Activated T-helper 17 cell treated with anti-CD3 and anti-CD28 coated beads, Interleukin-2, amount 50 U/mL, for 72 hours (primary cell): Measurements from ENCODE around the gene CXCR3. TPM values are rescaled to one million over a fixed set of nuclear protein-coding genes. Genes with fewer than 3 reads are reported as not detected.
"Not testable (repeated sequence)": the region's sequence is repeated elsewhere in the genome, so short reads cannot be mapped to it uniquely, and the experiment has no call there.

Experiments used
- ATAC-seq: fragments of 150-1000 bp; cut with Tn5 transposase; replicated peaks from 2 replicates; pipeline ENCODE4 v1.10.0; 2021; ENCODE audit warnings: mild to moderate bottlenecking, moderate library complexity
- H3K27ac Mint-ChIP-seq: one replicate; pipeline ENCODE4 v1.8.0; 2022; ENCODE audit warnings: mixed read lengths
- H3K27me3 Mint-ChIP-seq: one replicate; pipeline ENCODE4 v1.8.0; 2022; ENCODE audit warnings: mixed read lengths
- H3K36me3 Mint-ChIP-seq: one replicate; pipeline ENCODE4 v1.8.0; 2022; ENCODE audit warnings: low read depth, mild to moderate bottlenecking, mixed read lengths
- H3K4me1 Mint-ChIP-seq: one replicate; pipeline ENCODE4 v1.8.0; 2022; ENCODE audit warnings: mixed read lengths
- H3K4me3 Mint-ChIP-seq: one replicate; pipeline ENCODE4 v1.8.0; 2022; ENCODE audit warnings: mild to moderate bottlenecking, mixed read lengths
- H3K9me3 Mint-ChIP-seq: one replicate; pipeline ENCODE4 v1.8.0; 2022; ENCODE audit warnings: mixed read lengths
- total RNA-seq, 2 donors: library from RNA; stranded (reverse); gene quantifications; one replicate each; pipeline ENCODE4 v1.2.3, GENCODE V29; 2022

Gene CXCR3
- total RNA-seq, 2 donors from 2014 or later = 4.5 to 9.9 TPM

- Mint-ChIP-seq H3K36me3 (peaks cover 90% of the 10 kb centered on the region), H3K27ac (no peak overlapping the region), H3K27me3 (no peaks in the 10 kb centered on the region), H3K9me3 (no peaks in the 10 kb centered on the region), H3K4me3 (no peak overlapping the region), H3K4me1 (no peaks in the 10 kb centered on the region)
- ATAC-seq = no peak
Measured at GRCh38 chrX:71577682-71578081, 40.6 kb downstream of the CXCR3 start.

DNA sequence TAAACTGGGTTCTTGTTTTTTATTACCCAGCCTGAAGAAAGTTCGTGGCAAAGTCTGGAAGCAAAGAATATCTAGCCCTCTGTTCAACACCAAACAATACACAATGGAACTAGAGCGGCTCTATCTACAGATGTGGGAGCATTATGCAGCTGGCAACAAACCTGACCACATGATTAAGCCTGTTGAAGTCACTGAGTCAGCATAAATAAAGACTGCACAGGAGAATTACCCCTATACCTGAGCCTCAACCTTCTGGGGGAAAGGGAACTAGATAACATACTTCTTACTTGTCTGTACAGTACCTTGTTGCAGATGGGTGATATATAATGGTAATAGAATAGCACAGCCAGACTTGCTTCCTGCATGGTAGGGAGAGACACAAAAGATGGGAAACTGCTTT lies 44.7 kb downstream of the CXCR3 start:
- Mint-ChIP-seq H3K27ac (no peak overlapping the region), H3K9me3 (no peaks in the 10 kb centered on the region), H3K36me3 (peaks cover 100% of the 10 kb centered on the region), H3K4me3 (no peak overlapping the region), H3K4me1 (no peaks in the 10 kb centered on the region), H3K27me3 (no peaks in the 10 kb centered on the region)
- no peak for ATAC-seq

DNA sequence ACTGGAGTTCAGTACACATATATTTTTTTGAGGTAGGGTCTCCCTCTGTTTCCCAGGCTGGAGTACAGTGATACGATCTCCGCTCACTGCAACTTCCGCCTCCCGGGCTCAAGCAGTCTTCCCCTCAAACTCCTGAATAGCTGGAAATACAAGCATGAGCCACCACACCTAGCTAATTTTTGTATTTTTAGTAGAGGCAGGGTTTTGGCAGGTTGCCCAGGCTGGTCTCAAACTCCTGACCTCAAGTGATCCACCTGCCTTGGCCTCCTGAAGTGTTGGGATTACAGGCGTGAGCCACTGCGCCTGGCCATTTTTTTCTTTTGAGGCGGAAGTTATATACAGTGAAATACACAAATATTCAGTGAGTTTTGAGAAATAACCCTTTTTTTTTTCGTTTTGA lies 46.9 kb downstream of the CXCR3 start:
- not testable (repeated sequence) for H3K27me3 Mint-ChIP-seq, H3K4me3 Mint-ChIP-seq, H3K9me3 Mint-ChIP-seq, ATAC-seq, H3K4me1 Mint-ChIP-seq, H3K27ac Mint-ChIP-seq
- peaks cover 100% of the 10 kb centered on the region for H3K36me3 Mint-ChIP-seq

Other genes with a start within 250 kb of the CXCR3 start
- 100 to 1,000 TPM; 231 to 528 TPM for gene OGT, start 85.4 kb downstream of the CXCR3 start, total RNA-seq
- 10 to 100 TPM in 1 of 2 donors, 1 to 10 TPM in 1; 4.9 to 10.7 TPM for gene GCNA, start 40.1 kb downstream of the CXCR3 start, total RNA-seq
- gene CXorf49, start 99.8 kb upstream of the CXCR3 start, total RNA-seq = not detected
- not detected for gene CXorf49B, start 144.8 kb upstream of the CXCR3 start, total RNA-seq